ENCODE measurements around the gene ZNF814.
"Not testable (repeated sequence)": the region's sequence is repeated elsewhere in the genome, so short reads cannot be mapped to it uniquely, and the experiment has no call there.

Gene ZNF814

GRCh38 chr19:57854117-57854516 is 34.7 kb downstream of the ZNF814 start:
- DNase-seq = not testable (repeated sequence)

GRCh38 chr19:57851812-57852603 is 36.8 kb downstream of the ZNF814 start:
- DNase-seq = not testable (repeated sequence)

GRCh38 chr19:57850553-57851017 is 38.3 kb downstream of the ZNF814 start:
- peak in 1 of 2 donors; percentile 10 for DNase-seq

GRCh38 chr19:57849666-57850473 is 39.0 kb downstream of the ZNF814 start, which contains the start of gene ZNF587:
ZNF587 (plus strand) TSS chr19:57849859; CDS start chr19:57850039, 180 bp downstream.
- DNase-seq = peak; percentile 89 to 90

DNA sequence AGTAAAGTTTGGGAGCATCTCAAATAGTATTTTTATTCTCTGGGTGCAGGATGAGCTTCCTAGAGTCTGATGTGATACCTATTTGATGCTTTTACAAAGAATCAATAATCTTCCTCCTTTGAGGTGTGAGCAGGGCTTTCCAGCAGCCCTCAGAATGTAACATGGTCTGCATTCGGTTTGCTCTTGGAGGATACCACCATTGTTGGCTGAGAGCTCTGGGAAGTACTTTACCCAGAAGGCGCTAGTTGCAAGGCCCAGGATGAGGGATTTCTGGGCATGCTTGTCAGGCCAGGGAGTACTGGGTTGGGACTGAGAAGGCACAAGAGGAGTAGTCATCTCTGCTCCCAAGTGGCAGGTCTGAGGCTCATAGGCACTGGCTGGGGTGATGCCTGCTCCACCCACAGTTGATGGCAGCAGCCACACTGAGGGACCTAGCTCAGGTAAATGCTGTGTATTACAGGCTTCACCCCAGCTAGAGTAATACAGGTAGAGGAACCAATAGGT is 39.6 kb downstream of the ZNF814 start:
- DNase-seq = not testable (repeated sequence)

GRCh38 chr19:57847164-57847563 is 41.7 kb downstream of the ZNF814 start:
- DNase-seq = not testable (repeated sequence)

DNA sequence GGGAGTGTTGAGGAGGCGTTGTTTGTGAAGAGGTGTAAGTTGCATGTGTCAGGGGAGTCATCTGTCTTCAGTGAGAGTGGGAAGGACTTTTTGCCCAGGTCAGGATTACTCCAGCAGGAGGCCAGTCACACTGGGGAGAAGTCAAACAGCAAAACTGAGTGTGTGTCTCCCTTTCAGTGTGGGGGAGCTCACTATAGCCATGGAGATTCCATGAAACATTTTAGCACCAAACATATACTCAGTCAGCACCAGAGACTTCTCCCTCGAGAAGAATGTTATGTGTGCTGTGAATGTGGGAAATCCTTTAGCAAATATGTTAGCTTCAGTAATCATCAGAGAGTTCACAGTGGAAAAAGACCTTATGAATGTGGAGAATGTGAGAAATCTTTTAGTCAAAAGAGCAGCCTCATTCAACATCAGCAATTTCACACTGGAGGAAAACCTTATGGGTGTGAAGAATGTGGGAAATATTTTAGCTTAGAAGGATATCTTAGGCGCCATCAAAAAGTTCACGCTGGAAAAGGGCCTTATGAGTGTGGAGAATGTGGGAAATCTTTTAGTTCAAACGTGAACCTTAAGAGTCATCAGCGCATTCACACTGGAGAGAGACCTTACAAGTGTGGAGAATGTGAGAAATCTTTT is 47.6 kb downstream of the ZNF814 start:
- DNase-seq = no peak

DNA sequence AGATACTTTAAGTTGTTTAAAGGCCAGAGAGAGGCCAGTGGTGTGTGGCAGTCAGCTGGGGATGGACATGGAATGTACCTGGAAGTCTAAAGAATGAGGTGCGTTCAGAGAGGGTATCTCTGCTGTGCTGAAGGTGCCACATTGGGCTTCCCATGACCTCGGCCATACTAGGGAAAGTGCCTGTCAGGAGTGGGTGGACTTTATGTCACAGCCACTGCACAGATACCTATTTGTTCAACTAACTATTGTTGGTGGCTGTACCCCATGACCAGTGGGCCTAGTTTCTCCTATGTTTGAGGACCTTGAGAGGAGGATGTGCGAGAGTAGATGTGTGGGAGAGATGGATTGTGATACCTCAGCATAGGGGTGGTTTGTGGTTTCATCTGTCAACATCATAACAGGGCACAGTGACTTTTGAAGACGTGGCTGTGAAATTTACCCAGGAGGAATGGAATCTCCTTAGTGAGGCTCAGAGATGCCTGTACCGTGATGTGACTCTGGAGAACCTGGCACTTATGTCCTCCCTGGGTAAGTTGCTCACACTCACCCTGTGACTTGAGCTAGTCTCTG is 50.1 kb downstream of the ZNF814 start:
- DNase-seq = not testable (repeated sequence)

- not testable (repeated sequence) for DNase-seq
Measured at GRCh38 chr19:57836991-57837390, 51.8 kb downstream of the ZNF814 start.

- DNase-seq = peak; percentile 38 to 48
Measured at GRCh38 chr19:57830071-57830602, 58.7 kb downstream of the ZNF814 start, which contains the start of gene ZNF587B. ZNF587B (plus strand) TSS chr19:57830299; CDS start chr19:57830529, 230 bp downstream.

GRCh38 chr19:57829316-57829715 is 59.5 kb downstream of the ZNF814 start:
- no peak for DNase-seq

DNA sequence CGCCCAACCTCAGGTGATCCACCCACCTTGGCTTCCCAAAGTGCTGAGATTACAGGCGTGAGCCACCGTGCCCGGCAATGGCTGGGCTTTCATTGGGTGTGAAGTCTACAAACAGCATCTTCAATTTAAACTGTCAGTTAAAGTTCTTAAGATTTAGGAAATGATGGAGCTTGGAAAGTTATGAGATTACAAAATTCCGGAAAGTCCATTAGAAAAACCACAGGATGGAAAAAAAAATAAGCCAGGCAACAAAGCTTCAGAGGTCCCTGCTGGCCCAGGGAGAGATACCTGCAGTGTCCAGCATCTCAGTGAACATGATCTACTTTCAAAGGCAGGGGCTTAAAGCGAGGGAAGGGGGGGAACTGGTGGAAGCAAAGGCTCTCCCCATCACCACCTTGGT is 63.3 kb downstream of the ZNF814 start:
- DNase-seq = no peak

- DNase-seq = not testable (repeated sequence)
Measured at GRCh38 chr19:57823608-57824007, 65.2 kb downstream of the ZNF814 start.

DNA sequence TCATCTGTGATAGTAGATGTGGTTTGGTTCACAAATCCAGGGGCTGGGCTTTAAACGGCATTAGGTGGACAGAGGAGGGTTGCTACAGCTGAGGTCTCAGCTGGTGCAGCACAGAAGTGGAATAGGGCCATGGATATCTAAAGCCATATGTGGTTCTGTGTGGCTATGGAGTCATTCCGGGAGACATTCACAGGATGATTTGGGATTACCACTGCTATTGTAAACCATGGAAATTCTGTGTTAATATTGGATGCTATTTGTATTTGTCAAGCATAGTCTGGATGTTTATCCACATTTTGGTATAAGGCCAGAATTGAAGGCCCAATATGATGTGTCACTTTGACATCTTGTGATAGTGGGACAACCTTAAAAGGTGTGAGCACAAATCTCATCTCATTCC is 65.7 kb downstream of the ZNF814 start:
- not testable (repeated sequence) for DNase-seq

DNA sequence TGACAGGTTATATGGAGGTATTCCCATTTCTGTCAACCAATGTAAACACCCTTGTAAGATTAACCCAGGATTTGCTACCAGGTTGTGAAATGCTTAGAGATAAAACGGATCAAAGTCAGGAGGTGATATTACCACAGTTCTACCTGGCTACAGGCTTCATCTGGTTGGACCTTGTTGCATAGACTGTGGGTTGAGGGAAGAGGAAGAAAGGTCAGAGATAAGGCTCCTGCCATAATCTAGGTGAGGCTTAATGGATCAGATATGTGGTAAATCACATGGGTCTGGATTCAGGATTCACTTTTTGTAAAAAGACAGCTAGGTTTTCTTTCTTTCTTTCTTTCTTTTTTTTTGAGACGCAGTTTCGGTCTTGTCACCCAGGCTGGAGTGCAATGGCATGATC is 67.3 kb downstream of the ZNF814 start:
- DNase-seq = not testable (repeated sequence)

DNA sequence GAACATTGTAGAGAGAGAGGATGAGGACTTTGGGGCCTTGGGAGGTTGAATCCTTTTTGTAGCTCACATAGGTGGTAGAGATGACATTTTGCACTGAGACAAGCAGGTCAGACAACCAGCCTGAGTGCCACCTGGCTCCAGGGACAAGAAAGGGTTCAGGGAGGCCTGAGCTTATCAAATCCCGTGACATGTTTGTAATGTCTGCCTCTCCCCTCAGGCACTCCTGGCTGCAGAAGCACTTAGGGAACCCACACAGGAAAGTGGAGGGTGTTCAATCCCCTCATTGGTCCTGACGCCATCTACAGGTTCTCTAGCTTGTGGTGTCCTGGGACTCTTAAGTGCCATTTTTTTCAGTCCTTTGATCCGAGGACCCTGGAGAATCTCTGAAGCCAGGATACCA is 67.7 kb downstream of the ZNF814 start:
- DNase-seq = not testable (repeated sequence)

DNA sequence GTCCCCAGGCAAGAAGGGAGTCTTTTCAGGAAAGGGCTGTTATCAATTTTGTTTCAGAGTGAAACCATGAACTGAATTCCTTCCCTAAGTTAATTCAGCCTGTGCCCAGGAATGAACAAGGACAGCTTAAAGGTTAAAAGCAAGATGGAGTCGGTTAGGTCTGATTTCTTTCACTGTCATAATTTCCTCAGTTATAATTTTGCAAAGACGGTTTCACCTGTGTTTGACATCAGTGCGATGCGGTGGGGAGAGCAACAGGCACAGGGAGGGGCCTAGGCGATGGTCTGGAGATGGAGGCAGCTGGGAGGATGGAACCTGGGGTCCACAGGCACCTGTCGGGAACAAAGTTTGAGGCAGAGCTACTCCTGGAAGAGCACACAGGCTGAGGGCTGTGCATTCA is 68.2 kb downstream of the ZNF814 start:
- DNase-seq = no peak

DNA sequence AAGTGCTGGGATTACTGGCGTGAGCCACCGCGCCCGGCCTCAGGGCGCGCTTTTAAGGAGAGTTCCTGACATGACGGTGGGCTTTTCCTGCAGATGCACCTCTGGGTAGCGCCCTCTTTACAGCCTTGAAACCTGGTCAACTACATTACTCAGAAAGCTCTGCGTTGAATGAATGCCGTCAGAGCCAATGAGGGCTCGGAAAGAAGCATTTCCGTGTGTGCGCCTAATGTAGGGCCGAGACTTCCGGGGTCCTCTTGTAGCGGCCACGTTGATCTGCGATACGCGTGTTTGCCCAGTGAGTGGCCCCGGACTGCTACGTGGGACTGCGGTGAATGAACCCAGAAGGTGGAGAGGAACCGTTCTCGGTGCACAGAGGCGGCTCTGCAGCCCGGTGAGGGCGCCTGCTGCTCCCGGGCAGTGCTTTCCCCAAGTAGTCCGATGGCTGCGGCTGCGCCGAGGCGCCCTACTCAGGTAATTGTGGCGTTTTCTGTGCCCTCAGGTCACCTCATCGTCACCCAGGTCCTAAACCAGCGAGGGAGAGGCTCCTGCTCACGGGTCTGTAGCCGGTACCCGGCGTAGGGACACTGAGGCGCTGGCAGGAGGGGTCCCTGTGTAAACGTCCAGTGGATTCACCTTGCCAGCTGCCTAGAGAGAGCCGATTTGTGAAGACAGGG is 69.2 kb downstream of the ZNF814 start:
- peak; percentile 88 to 90 for DNase-seq

DNA sequence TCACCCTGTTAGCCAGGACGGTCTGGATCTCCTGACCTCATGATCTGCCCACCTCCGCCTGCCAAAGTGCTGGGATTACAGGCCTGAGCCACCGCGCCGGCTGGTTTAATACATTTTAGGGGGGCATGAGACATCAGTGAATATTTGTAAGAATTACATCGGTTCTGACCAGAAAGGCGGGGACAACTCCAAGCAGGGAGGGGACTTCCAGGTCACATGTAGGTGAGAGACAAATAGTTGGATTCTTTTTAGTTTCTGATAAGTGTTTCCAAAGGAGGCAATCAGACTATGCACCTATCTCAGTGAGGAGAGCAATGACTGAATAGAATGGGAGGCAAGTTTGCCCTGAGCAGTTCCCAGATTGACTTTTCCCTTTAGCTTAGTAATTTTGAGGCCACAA is 70.5 kb downstream of the ZNF814 start:
- DNase-seq = no peak

DNA sequence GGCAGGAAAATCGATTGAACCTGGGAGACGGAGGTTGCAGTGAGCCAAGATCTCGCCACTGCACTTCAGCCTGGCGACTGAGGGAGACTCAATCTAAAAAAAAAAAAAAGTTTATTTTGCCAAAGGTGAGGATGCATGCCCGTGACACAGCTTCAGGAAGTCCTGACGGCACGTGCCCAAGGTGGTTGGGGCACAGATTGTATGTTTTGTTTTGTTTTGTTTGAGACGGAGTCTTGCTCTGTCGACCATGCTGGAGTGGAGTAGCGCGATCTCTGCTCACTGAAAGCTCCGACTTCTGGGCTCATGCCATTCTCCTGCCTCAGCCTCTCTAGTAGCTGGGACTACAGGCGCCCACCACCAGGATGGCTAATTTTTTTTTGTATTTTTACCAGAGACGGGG is 70.9 kb downstream of the ZNF814 start:
- no peak for DNase-seq

- DNase-seq = no peak
Measured at GRCh38 chr19:57816652-57817051, 72.2 kb downstream of the ZNF814 start.
